OCI-M2 (cell line): ENCODE results near the gene CAMK2G.

Experiments used
- DNase-seq: peaks from one replicate; lab custom pipeline; 2025; ENCODE audit not compliant: unreplicated experiment; lab: John Stamatoyannopoulos, UW

Gene CAMK2G

DNA sequence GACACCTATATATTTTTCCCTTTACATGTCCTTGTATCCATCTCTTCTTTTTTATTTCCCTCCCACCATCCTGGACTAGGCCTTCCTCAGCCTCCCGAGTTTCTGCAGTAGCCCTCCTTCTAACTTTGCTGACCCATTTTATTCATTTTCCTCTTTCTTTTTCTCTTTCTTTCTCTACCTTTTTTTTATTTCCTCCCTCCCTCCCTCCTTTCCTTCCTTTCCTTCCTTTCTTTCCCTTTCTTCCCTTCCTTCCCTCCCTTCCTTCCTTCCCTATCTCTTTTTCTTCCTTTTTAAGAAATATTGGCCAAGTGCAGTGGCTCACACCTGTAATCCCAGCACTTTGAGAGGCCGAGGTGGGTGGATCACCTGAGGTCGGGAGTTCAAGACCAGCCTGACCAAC, 9.7 kb upstream of the CAMK2G start:
- DNase-seq = no peak

GRCh38 chr10:73881221-73881919, 7.0 kb upstream of the CAMK2G start:
- DNase-seq = no peak

DNA sequence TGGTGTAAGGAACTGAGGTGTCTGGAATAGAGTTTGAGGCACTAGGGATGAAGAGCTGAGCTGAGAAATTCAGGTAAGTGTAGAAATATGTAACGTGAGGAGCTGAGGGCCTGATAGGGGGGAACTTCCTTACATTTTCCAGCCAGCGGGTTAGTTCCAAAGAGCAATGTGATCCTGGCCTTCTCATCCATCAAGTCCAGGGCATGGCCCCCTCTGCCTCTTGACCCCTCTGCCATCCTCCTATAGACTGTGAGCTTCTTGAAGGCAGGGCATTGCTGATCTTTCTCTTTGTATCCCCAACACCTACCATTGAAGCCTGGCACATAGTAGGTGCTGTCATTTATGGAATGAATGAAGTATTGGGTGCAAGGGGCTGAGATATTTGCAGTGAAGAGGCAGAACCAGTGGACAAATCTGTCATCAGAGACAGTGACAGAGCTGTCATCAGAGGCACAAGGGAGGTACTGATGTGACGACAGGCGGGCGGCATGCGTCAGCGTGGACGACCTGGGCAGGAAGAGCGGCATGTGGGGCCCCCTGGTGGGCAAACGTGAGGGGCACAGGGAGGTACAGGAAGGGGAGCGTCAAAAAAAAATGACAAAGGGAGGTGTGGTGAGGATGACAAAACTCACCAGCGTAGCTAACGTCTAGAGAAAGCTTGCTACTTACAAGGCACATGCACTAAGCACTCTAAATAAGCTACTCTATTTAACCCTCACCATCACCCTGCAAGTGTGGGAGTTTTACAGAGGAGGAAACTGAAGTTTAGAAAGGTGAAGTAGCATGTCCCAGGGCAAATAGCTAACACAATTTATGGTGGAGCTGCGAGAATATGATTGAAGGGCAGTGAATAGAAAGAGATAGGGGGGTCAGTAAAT, 5.2 kb upstream of the CAMK2G start:
- DNase-seq = no peak

DNA sequence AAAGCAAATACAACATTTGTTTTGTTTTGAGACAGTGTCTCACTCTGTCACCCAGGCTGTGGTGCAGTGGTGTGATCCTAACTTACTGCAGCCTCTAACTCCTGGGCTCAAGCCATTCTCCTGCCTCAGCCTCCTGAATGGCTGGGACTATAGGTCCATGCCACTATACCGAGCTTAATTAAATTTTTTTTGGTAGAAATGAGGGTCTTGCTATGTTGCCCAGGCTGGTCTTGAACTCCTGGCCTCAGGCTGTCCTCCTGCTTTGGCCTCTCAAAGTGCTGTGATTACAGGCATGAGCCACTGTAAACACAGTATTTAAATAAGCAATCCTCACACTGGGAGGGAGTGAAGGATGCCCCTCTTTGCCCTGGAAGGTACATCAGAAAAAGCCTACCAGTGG, 4.0 kb upstream of the CAMK2G start:
- DNase-seq = no peak

DNA sequence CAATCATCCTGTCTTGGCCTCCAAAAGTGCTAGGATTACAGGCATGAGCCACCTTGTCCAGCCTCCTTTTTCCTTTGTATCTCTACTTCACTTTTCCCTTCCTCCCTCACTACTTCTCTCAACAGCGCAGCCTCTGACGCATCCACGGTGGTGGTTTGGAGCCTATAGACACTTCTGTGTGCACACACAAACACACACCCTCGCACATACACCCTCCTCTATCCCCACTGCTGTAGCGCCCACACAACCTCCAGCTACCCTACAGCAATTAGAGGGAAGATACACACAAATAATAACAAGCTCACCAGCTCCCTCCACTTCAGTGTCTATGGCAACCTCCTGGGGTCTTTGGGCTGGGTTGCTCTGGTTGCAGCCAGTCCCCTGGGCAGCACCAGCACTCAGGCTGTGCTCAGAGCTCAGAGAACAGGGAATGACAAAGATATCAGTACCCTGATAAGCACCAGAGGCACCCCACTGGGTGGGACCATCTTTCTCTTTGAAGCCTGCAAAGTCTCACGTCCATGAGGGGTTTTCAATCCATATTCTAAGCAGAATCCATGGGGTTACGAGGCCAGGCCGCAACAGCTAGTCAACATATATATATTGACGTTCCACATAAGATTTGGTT, 3.3 kb upstream of the CAMK2G start:
- DNase-seq = no peak

GRCh38 chr10:73876971-73877370, 2.6 kb upstream of the CAMK2G start:
- no peak for DNase-seq

DNA sequence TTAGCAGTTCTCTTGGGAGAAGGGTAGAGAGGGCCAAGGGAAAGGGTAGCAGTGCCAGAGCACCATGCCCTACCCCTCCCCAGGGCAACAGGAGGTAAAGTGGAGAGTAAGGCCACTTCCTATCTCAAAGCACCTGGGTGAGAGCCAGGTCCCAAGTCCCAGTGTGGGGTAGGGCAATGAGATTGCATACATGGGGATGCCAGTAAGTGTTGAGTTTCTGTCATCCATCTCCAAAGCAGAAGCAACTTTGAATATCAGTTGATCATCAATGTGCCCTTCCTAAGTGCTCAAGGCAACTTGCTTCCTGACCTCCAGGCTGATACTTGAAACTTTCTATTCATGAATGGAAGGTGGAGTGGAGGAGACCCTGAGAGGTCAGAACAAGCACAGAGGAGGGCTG, 2.2 kb upstream of the CAMK2G start:
- DNase-seq = no peak

DNA sequence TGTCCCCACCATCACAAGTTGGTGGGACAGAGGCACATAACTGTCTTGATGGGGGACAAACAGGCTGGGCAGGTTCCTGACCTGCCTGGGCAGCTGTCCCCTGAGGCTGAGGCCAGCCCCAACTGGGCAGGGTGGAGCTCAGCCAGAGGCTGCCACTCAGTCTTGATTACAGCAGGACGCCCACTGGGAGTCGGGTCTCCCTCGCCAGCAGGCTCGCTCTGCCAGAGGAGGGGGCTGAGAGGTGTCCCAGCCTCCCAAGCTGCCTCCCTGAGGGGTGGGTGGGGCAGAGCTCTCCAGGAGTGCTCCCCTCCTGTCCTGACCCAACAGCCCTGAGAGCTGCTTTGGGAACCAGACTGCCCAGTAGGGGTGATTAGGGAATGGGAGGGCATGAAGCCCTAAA, 1.8 kb upstream of the CAMK2G start:
- DNase-seq = no peak

DNA sequence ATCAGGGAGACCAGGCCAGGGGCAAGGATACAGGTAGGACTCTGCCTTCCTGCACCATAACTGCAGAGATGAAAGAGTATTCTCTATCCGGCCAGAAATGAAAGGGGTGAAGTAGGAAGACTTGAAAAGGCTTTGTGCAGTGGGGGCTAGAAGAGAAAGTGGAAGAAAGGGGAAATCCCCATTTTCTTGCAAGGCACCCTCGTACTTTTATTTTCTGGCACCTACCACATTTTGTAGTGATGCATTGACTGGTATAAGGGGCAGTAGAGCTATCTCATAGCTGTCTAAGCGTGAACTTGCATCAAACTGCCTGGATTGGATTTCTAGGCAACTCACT, 752 bp upstream of the CAMK2G start:
- no peak for DNase-seq

GRCh38 chr10:73873838-73874215, 528 bp downstream of the CAMK2G start:
- no peak for DNase-seq

GRCh38 chr10:73873142-73873837, 1.1 kb downstream of the CAMK2G start:
- DNase-seq = no peak

DNA sequence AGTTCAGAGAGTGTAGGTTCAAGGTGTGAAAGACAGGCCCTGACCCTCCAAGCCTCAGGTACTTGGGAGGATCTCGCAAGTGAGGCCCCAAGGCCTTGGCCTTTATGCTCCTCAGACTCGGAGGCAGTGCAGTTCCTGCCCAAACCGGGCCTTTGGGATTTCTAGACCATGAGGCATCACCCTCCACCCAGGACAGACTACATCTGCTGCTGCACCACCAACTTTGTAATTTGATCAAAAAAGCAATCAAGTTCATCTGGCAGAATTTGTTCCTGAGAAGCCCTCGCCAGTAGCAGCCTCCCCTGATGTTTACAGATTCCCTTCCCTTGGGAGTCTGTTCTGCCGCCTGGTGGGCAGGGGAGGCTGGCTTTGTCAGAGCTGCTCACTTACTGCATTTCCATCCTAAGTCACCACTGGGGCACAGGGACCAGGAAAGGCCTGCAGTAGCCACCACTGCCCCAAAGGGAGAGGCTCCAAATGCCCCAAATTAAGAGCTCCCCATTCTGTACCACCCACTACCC, 2.1 kb downstream of the CAMK2G start:
- no peak for DNase-seq

DNA sequence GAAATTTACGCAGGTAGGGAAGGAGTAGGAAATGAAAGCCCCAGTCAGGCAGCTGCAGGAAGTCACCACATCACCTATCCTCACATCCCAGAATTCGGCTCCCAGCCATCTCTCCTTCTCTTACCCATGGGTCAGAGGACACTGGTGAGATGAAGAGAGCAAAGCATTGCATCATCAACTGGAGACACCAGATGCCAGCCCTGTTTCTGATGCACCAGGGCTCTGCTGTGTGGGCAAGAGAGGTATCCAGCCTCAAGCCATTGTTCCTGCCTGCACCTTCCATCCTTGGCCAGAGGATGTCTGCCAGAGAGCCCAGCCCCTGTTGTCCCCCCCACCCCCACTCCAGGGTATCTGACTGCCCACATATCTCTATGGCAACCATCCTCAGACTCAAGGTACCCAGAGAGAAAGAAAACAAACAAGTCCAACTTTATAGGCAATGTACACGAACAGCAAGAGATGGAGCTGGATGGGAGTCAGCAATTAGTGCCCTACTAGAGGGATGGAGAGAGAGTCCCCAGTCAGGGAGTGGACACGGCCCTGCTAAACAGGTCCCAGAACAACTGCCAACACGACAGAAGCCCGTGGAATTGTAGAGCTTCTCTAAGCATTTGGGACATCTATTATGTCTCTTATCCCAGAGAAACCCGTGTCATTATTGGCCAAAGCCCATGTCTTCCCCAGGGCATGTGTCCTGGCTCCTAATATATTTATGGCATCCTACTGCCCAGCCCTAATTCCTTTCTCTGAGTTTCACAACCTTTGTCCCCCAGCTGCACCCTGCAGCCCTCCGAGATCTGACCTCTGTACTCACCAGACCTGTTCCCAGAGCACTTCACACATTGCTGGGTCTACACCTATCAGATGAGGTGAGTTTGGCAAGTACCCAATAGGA, 2.8 kb downstream of the CAMK2G start:
- DNase-seq = no peak

GRCh38 chr10:73868655-73869195, 5.6 kb downstream of the CAMK2G start:
- no peak for DNase-seq

- no peak for DNase-seq
Measured at GRCh38 chr10:73867871-73868631, 6.3 kb downstream of the CAMK2G start.

DNA sequence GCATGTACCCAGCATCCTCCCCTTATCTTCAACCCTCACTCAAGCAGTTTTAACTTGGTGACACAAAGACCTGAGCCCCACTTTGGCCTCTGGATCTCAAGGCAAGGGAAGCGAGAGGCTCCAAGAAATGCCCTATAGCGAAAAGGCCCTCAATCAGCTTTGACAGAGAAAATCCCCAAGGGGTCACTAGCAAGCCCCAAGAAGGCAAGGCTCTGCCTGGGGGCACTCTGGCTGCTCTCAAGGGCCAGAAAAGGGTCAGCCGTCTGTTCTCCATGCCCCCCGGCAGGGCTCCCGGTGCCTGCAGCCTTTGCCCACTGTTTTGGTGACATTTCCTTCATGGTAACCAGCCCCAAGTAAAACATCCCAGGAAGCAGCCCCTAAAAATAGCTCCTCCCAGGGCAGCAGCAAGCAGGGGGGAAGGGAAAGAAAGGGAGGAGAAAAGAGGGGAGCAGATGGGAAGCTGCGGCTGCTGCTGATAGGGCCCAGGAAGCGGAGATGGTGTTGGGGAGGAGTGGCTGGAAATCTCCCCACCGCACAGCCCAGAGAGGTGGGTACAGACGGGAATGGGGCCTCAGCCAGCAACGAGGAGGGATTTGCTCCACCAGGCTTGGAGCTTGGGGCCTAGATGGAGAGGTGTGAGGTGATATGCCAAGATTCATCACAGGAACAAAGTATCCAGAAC, 7.1 kb downstream of the CAMK2G start:
- no peak for DNase-seq

DNA sequence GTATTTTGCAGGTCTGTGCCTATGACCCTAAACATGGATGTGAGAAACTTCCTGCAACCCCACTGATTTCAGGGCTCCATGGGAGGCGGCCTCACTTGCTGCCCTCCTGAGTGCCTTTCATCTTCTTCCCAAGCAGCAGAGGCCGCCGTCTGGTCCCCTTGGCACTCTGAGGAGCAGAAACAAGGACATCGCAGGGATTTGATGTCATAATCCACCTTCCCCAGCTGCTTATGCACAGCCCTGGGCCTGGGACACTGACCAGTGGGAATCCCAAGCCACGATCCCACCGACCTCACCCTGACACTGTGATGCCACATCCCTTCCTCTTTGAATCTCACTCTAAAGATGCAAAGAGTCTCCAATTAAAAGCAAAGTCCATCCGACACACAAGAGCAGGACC, 7.7 kb downstream of the CAMK2G start:
- no peak for DNase-seq

GRCh38 chr10:73865459-73866442, 8.6 kb downstream of the CAMK2G start:
- DNase-seq = no peak
